HG02840 (cell line): ENCODE results near the gene OR52N4.
"Not testable (repeated sequence)": the region's sequence is repeated elsewhere in the genome, so short reads cannot be mapped to it uniquely, and the experiment has no call there.

ENCODE experiments used
- ATAC-seq: cut with Tn5 transposase; IDR thresholded peaks from one replicate; pipeline ENCODE4 v1.9.1; 2021; ENCODE audit warnings: mild to moderate bottlenecking, moderate library complexity, moderate number of reproducible peaks; ENCODE audit not compliant: unreplicated experiment, low FRiP score

Gene OR52N4

GRCh38 chr11:5753943-5754342 lies at the start of gene OR52N4:
TSS of gene OR52N4 (plus strand) at chr11:5754243. CDS start at chr11:5754741, 498 bp downstream.
- no peak for ATAC-seq

GRCh38 chr11:5705688-5706087 lies 48.4 kb upstream of the OR52N4 start:
- no peak for ATAC-seq

- no peak for ATAC-seq
Observed at GRCh38 chr11:5712507-5712906, 41.5 kb upstream of the OR52N4 start.

GRCh38 chr11:5713695-5714094 lies 40.3 kb upstream of the OR52N4 start:
- no peak for ATAC-seq

GRCh38 chr11:5716518-5716917 lies 37.5 kb upstream of the OR52N4 start:
- ATAC-seq = not testable (repeated sequence)

GRCh38 chr11:5719703-5720495 lies 34.1 kb upstream of the OR52N4 start:
- no peak for ATAC-seq

GRCh38 chr11:5722622-5723021 lies 31.4 kb upstream of the OR52N4 start:
- no peak for ATAC-seq

- no peak for ATAC-seq
Observed at GRCh38 chr11:5726351-5726750, 27.7 kb upstream of the OR52N4 start.

GRCh38 chr11:5727691-5728090 lies 26.4 kb upstream of the OR52N4 start:
- ATAC-seq = no peak

GRCh38 chr11:5736396-5736795 lies 17.6 kb upstream of the OR52N4 start, which contains the start of gene OR56B1:
TSS of gene OR56B1 (plus strand) at chr11:5736448. CDS start at chr11:5736517, 69 bp downstream.
- ATAC-seq = no peak

- ATAC-seq = no peak
Observed at GRCh38 chr11:5737091-5737490, 17.0 kb upstream of the OR52N4 start.

GRCh38 chr11:5737670-5738392 lies 16.2 kb upstream of the OR52N4 start:
- ATAC-seq = no peak

- ATAC-seq = no peak
Observed at GRCh38 chr11:5738431-5738830, 15.6 kb upstream of the OR52N4 start.

GRCh38 chr11:5746614-5747013 lies 7.4 kb upstream of the OR52N4 start:
- no peak for ATAC-seq

- no peak for ATAC-seq
Observed at GRCh38 chr11:5749836-5750235, 4.2 kb upstream of the OR52N4 start.

- no peak for ATAC-seq
Observed at GRCh38 chr11:5767056-5767455, 13.0 kb downstream of the OR52N4 start.

- ATAC-seq = no peak
Observed at GRCh38 chr11:5783255-5783654, 29.2 kb downstream of the OR52N4 start, which contains the start of gene OR52N5. TSS of gene OR52N5 (minus strand) at chr11:5783355. CDS start at chr11:5778634, 4,721 bp downstream.

- no peak for ATAC-seq
Observed at GRCh38 chr11:5791165-5791564, 37.1 kb downstream of the OR52N4 start, which contains the start of gene OR52N1. TSS of gene OR52N1 (minus strand) at chr11:5791265. CDS start at chr11:5788816, 2,449 bp downstream.

GRCh38 chr11:5796541-5796940 lies 42.5 kb downstream of the OR52N4 start:
- no peak for ATAC-seq

- ATAC-seq = no peak
Observed at GRCh38 chr11:5803982-5804381, 49.9 kb downstream of the OR52N4 start.
